HEK293 (cell line): ENCODE results near the gene C1QTNF9B.
"Not testable (repeated sequence)": the region's sequence is repeated elsewhere in the genome, so short reads cannot be mapped to it uniquely, and the experiment has no call there.

ENCODE experiments used
- CTCF ChIA-PET: fragments of 350-600 bp; formaldehyde crosslinking; extraction: SDS; loops from one replicate; lab custom pipeline; 2021; ENCODE audit warnings: antibody characterized with exemption; lab: Yijun Ruan, JAX
- POLR2A ChIA-PET: fragments of 300-600 bp; formaldehyde crosslinking; extraction: SDS; loops from one replicate; lab custom pipeline; 2020; ENCODE audit warnings: antibody characterized with exemption, inconsistent platforms; lab: Yijun Ruan, JAX
- H3K27ac ChIP-seq: fragments of 200-500 bp; sonication (Bioruptor generic); 2 replicates; pipeline ENCODE4 v1.5.1; 2014; ENCODE audit warnings: low read depth, low read length, control low read depth, inconsistent platforms; ENCODE audit errors: extremely low read depth
- H3K36me3 ChIP-seq, 2 experiments: fragments of 200-500 bp in 1 of 2; sonication (Bioruptor generic) in 1 of 2; 1 replicate in 1 of 2; 2 replicates in 1 of 2; pipeline ENCODE4 v1.5.1; 2014 to 2017; ENCODE audit warnings: inconsistent platforms in 2 of 2, low read length in 2 of 2; ENCODE audit not compliant: control insufficient read depth in 2 of 2, insufficient read depth in 1 of 2
- H3K4me1 ChIP-seq: fragments of 200-500 bp; sonication (Bioruptor generic); 2 replicates; pipeline ENCODE4 v1.5.1; 2014; ENCODE audit warnings: mild to moderate bottlenecking, low read length, inconsistent platforms; ENCODE audit not compliant: control insufficient read depth, insufficient read depth
- H3K4me3 ChIP-seq: 2 replicates; pipeline ENCODE4 v1.5.1; 2011; ENCODE audit warnings: low read depth, mild to moderate bottlenecking, control low read depth, low read length, moderate library complexity
- H3K9me3 ChIP-seq: fragments of 200-500 bp; sonication (Bioruptor generic); 2 replicates; pipeline ENCODE4 v1.5.1; 2014; ENCODE audit warnings: low read depth, low read length, inconsistent platforms; ENCODE audit not compliant: control insufficient read depth, insufficient read depth
- ELK4 ChIP-seq: IDR thresholded peaks from 2 replicates; pipeline ENCODE4 v1.6.1; 2011; ENCODE audit warnings: mild to moderate bottlenecking, low read depth, low read length, borderline replicate concordance
- FEZF1 ChIP-seq: fragments of 450-650 bp; formaldehyde crosslinking; IDR thresholded peaks from 2 replicates; pipeline ENCODE4 v1.5.1; 2016; ENCODE audit warnings: missing biosample characterization, missing genetic modification characterization
- GLIS1 ChIP-seq: fragments of 450-650 bp; formaldehyde crosslinking; IDR thresholded peaks from 2 replicates; pipeline ENCODE4 v1.5.1; 2016; ENCODE audit warnings: missing biosample characterization, missing genetic modification characterization
- HOXA7 ChIP-seq: sonication (generic); formaldehyde crosslinking; IDR thresholded peaks from 2 replicates; pipeline ENCODE4 v1.8.1; 2022; ENCODE audit warnings: missing genetic modification reagents, borderline replicate concordance
- KLF9 ChIP-seq: fragments of 450-650 bp; formaldehyde crosslinking; IDR thresholded peaks from 2 replicates; pipeline ENCODE4 v1.5.1; 2016; ENCODE audit warnings: missing biosample characterization, missing genetic modification characterization, low read depth
- REPIN1 ChIP-seq: fragments of 450-650 bp; formaldehyde crosslinking; IDR thresholded peaks from 2 replicates; pipeline ENCODE4 v1.5.1; 2017; ENCODE audit warnings: missing biosample characterization, missing genetic modification characterization, low read depth
- SP3 ChIP-seq: fragments of 450-650 bp; formaldehyde crosslinking; IDR thresholded peaks from 2 replicates; pipeline ENCODE4 v1.5.1; 2016; ENCODE audit warnings: missing biosample characterization, missing genetic modification characterization
- ZBTB17 ChIP-seq: fragments of 450-650 bp; formaldehyde crosslinking; IDR thresholded peaks from 2 replicates; pipeline ENCODE4 v1.5.1; 2016; ENCODE audit warnings: missing biosample characterization, missing genetic modification characterization
- ZBTB48 ChIP-seq: fragments of 450-650 bp; formaldehyde crosslinking; IDR thresholded peaks from 2 replicates; pipeline ENCODE4 v1.5.1; 2016; ENCODE audit warnings: missing biosample characterization, missing genetic modification characterization
- ZBTB6 ChIP-seq: fragments of 450-650 bp; formaldehyde crosslinking; IDR thresholded peaks from 2 replicates; pipeline ENCODE4 v1.5.1; 2017; ENCODE audit warnings: missing biosample characterization, missing genetic modification characterization
- ZNF138 ChIP-seq: fragments of 450-650 bp; formaldehyde crosslinking; IDR thresholded peaks from 2 replicates; pipeline ENCODE4 v1.5.1; 2016; ENCODE audit warnings: missing biosample characterization, missing genetic modification characterization, borderline replicate concordance
- ZNF426 ChIP-seq: fragments of 450-650 bp; formaldehyde crosslinking; IDR thresholded peaks from 2 replicates; pipeline ENCODE4 v1.5.1; 2017; ENCODE audit warnings: missing biosample characterization, missing genetic modification characterization, mild to moderate bottlenecking, inconsistent platforms, moderate library complexity
- ZNF473 ChIP-seq: fragments of 450-650 bp; formaldehyde crosslinking; IDR thresholded peaks from 2 replicates; pipeline ENCODE4 v1.5.1; 2017; ENCODE audit warnings: missing biosample characterization, missing genetic modification characterization
- ZNF501 ChIP-seq: fragments of 450-650 bp; formaldehyde crosslinking; IDR thresholded peaks from 2 replicates; pipeline ENCODE4 v1.5.1; 2016; ENCODE audit warnings: missing biosample characterization, missing genetic modification characterization
- ZNF510 ChIP-seq: fragments of 450-650 bp; formaldehyde crosslinking; IDR thresholded peaks from 2 replicates; pipeline ENCODE4 v1.5.1; 2018; ENCODE audit warnings: mild to moderate bottlenecking, missing genetic modification characterization, missing biosample characterization; ENCODE audit not compliant: insufficient replicate concordance
- ZNF529 ChIP-seq: fragments of 450-650 bp; formaldehyde crosslinking; IDR thresholded peaks from 2 replicates; pipeline ENCODE4 v1.5.1; 2017; ENCODE audit warnings: missing genetic modification characterization, missing biosample characterization; ENCODE audit not compliant: insufficient replicate concordance
- ZNF548 ChIP-seq: fragments of 450-650 bp; formaldehyde crosslinking; IDR thresholded peaks from 2 replicates; pipeline ENCODE4 v1.5.1; 2016; ENCODE audit warnings: missing biosample characterization, missing genetic modification characterization
- ZNF560 ChIP-seq: fragments of 450-650 bp; formaldehyde crosslinking; IDR thresholded peaks from 2 replicates; pipeline ENCODE4 v1.5.1; 2017; ENCODE audit warnings: missing biosample characterization, missing genetic modification characterization, borderline replicate concordance
- ZNF580 ChIP-seq: fragments of 450-650 bp; formaldehyde crosslinking; IDR thresholded peaks from 2 replicates; pipeline ENCODE4 v1.5.1; 2016; ENCODE audit warnings: missing biosample characterization, missing genetic modification characterization
- ZNF624 ChIP-seq: fragments of 450-650 bp; formaldehyde crosslinking; IDR thresholded peaks from 2 replicates; pipeline ENCODE4 v1.5.1; 2017; ENCODE audit warnings: missing biosample characterization, missing genetic modification characterization
- ZNF639 ChIP-seq: fragments of 450-650 bp; formaldehyde crosslinking; IDR thresholded peaks from 2 replicates; pipeline ENCODE4 v1.5.1; 2016; ENCODE audit warnings: missing biosample characterization, missing genetic modification characterization
- ZNF654 ChIP-seq: fragments of 450-650 bp; formaldehyde crosslinking; IDR thresholded peaks from 2 replicates; pipeline ENCODE4 v1.5.1; 2016; ENCODE audit warnings: low read depth, missing biosample characterization, missing genetic modification characterization
- ZNF664 ChIP-seq: fragments of 450-650 bp; formaldehyde crosslinking; IDR thresholded peaks from 2 replicates; pipeline ENCODE4 v1.5.1; 2016; ENCODE audit warnings: missing biosample characterization, missing genetic modification characterization
- ZNF692 ChIP-seq: fragments of 450-650 bp; formaldehyde crosslinking; IDR thresholded peaks from 2 replicates; pipeline ENCODE4 v1.5.1; 2016; ENCODE audit warnings: missing biosample characterization, missing genetic modification characterization
- ZNF830 ChIP-seq: fragments of 450-650 bp; IDR thresholded peaks from 2 replicates; pipeline ENCODE4 v1.5.0; 2018; ENCODE audit warnings: missing biosample characterization, missing genetic modification characterization, low read depth, mild to moderate bottlenecking, moderate library complexity
- ZSCAN18 ChIP-seq: fragments of 450-650 bp; formaldehyde crosslinking; IDR thresholded peaks from 2 replicates; pipeline ENCODE4 v1.5.1; 2016; ENCODE audit warnings: missing biosample characterization, missing genetic modification characterization

Gene C1QTNF9B

GRCh38 chr13:23946067-23946466 is 48.8 kb upstream of the C1QTNF9B start (continued):
- TF ChIP-seq ZNF510 (tag by site-specific recombination) = no peak
- no peak for TF ChIP-seq ZNF639
- no peak for TF ChIP-seq ZNF692 (tag by site-specific recombination)

GRCh38 chr13:23945612-23946011 is 48.3 kb upstream of the C1QTNF9B start:
- ChIA-PET CTCF (no interaction called here), POLR2A (no interaction called here)
- Histone ChIP-seq H3K4me3 (no peak overlapping the region), H3K27ac (no peak overlapping the region), H3K4me1 (no peaks in the 10 kb centered on the region), H3K36me3 (no peaks in the 10 kb centered on the region), H3K9me3 (no peaks in the 10 kb centered on the region)
- TF ChIP-seq ZNF560 (tag by site-specific recombination) (no peak), REPIN1 (tag by site-specific recombination) (no peak), ZNF654 (tag by site-specific recombination) (no peak), KLF9 (no peak), ZNF426 (tag by site-specific recombination) (no peak), ZBTB48 (tag by site-specific recombination) (no peak), ZNF138 (no peak), ELK4 (no peak), ZNF830 (no peak), ZNF548 (tag by site-specific recombination) (no peak), ZBTB17 (no peak), ZBTB6 (no peak), ZNF501 (no peak), HOXA7 (CRISPR knock-in tag) (no peak), ZNF473 (no peak), ZNF624 (tag by site-specific recombination) (no peak), ZNF529 (tag by site-specific recombination) (no peak)

- no peaks in the 10 kb centered on the region for H3K4me1 ChIP-seq
- POLR2A ChIA-PET = no interaction called here
- CTCF ChIA-PET = interaction anchor here (1.3 kb wide), 1 partner anchor 17 kb away, joined by 3 read pairs; no protein-coding TSS in a partner anchor
Observed at GRCh38 chr13:23941211-23941610, 43.9 kb upstream of the C1QTNF9B start.

GRCh38 chr13:23939666-23940065 is 42.4 kb upstream of the C1QTNF9B start:
- H3K27ac ChIP-seq, H3K4me1 ChIP-seq, POLR2A ChIA-PET, H3K4me3 ChIP-seq, H3K9me3 ChIP-seq, H3K36me3 ChIP-seq, CTCF ChIA-PET: not testable (repeated sequence)

More at GRCh38 chr13:23941211-23941610, 43.9 kb upstream of the C1QTNF9B start:
- TF ChIP-seq ZSCAN18 = no peak
- no peak for TF ChIP-seq ZNF138
- TF ChIP-seq ZNF664 (tag by site-specific recombination) = no peak
- no peak for TF ChIP-seq ZNF580 (tag by site-specific recombination)
- TF ChIP-seq GLIS1 (tag by site-specific recombination) = no peak
- TF ChIP-seq FEZF1 (tag by site-specific recombination) = no peak
- TF ChIP-seq SP3 (tag by site-specific recombination) = no peak
- no peaks in the 10 kb centered on the region for H3K9me3 ChIP-seq
- no peaks in the 10 kb centered on the region for H3K36me3 ChIP-seq
- H3K4me3 ChIP-seq = no peak overlapping the region
- H3K27ac ChIP-seq = no peak overlapping the region
